ENCODE data around the gene RRP8. TPM values are rescaled to one million over a fixed set of nuclear protein-coding genes. Genes with fewer than 3 reads are reported as not detected.

The RRP8 gene
- total RNA-seq, 1 experiment from 2014 or later = 16.0 TPM

GRCh38 chr11:6653097-6653496 is 49.7 kb upstream of the RRP8 start:
- Mint-ChIP-seq H3K9me3 (no peaks in the 10 kb centered on the region), H3K27ac (no peak overlapping the region)

More at GRCh38 chr11:6653097-6653496, 49.7 kb upstream of the RRP8 start:
- Histone ChIP-seq H4K91ac (ENCODE audit: insufficient read length, low read depth, low read length) (no peak overlapping the region), H2BK15ac (ENCODE audit: low read depth, low read length) (no peak overlapping the region), H3T11ph (ENCODE audit: low read length) (no peak overlapping the region), H3K14ac (ENCODE audit: insufficient read depth, low read length) (no peak overlapping the region), H3K79me2 (ENCODE audit: insufficient read depth, low read length) (no peaks in the 10 kb centered on the region), H3K4me1 (ENCODE audit: insufficient read depth, low read length) (peaks cover 1% of the 10 kb centered on the region; the same call in 1 of the 2 replicates), H2AFZ (ENCODE audit: low read length) (no peak overlapping the region), H3K23me2 (ENCODE audit: insufficient read length, low read depth, low read length, poor library complexity, severe bottlenecking) (peaks cover 7% of the 10 kb centered on the region), H3K4me2 (ENCODE audit: insufficient read depth, insufficient read length, low read length) (no peak overlapping the region), H2BK12ac (ENCODE audit: insufficient read length, low read depth, low read length) (no peak overlapping the region), H4K5ac (ENCODE audit: insufficient read length, low read depth, low read length) (no peak overlapping the region), H2AK5ac (ENCODE audit: insufficient read length, low read length) (no peak overlapping the region), H3K56ac (ENCODE audit: insufficient read length, low read depth, low read length) (no peak overlapping the region), H4K20me1 (ENCODE audit: control insufficient read depth, insufficient read depth, insufficient read length) (no peaks in the 10 kb centered on the region), H2BK5ac (ENCODE audit: insufficient read length, low read length) (no peak overlapping the region), H3K4ac (ENCODE audit: low read depth, low read length) (no peak overlapping the region), H4K8ac (replicated peaks; ENCODE audit: insufficient read length, low read depth, low read length) (no peak overlapping the region), H3K27me3 (ENCODE audit: insufficient read depth, low read length) (peaks cover 23% of the 10 kb centered on the region; the same call in 1 of the 2 replicates), H2BK20ac (ENCODE audit: low read depth, low read length, poor library complexity, severe bottlenecking) (no peak overlapping the region), H3K9me3 (ENCODE audit: control insufficient read depth, low read depth, low read length) (no peaks in the 10 kb centered on the region), H3K9ac (ENCODE audit: extremely low read depth, insufficient read length, low read length) (no peak overlapping the region), H3K27ac (ENCODE audit: insufficient read length, low read depth, low read length) (no peak overlapping the region), H3K23ac (ENCODE audit: insufficient read length, low read depth, low read length) (no peak overlapping the region), H2BK120ac (ENCODE audit: low read depth, low read length, poor library complexity, severe bottlenecking) (no peak overlapping the region), H3K18ac (ENCODE audit: insufficient read length, low read depth, low read length) (no peak overlapping the region), H3K79me1 (ENCODE audit: insufficient read depth, low read depth, low read length, poor library complexity, severe bottlenecking) (no peaks in the 10 kb centered on the region)
- peaks cover 10 to 11% of the 10 kb centered on the region in 2 experiments for H3K4me1 Mint-ChIP-seq
- WGBS (ENCODE audit: extremely low coverage, insufficient read length, low lambda C conversion rate) = no CpG with 5 or more reads among the region's 1 CpG
- no peak for TF ChIP-seq CTCF (conservative IDR thresholded peaks at IDR 0.05)
- H3K36me3 Mint-ChIP-seq (ENCODE audit: insufficient read depth in 1 of 3, low read depth in 3 of 3) = no peaks in the 10 kb centered on the region
- peaks cover 21% of the 10 kb centered on the region for H3K27me3 Mint-ChIP-seq (ENCODE audit: low read depth)
- DNase-seq = no peak
- H3K4me3 Mint-ChIP-seq = no peak overlapping the region
